GM19455 (cell line): ENCODE results near the gene TCEANC.
A peak's percentile ranks its signal among the peaks of the same experiment; 100 is the strongest.

Experiments used
- ATAC-seq: cut with Tn5 transposase; IDR thresholded peaks from one replicate; pipeline ENCODE4 v1.9.1; 2021; ENCODE audit not compliant: unreplicated experiment

TCEANC gene

GRCh38 chrX:13690836-13691235, 37.9 kb downstream of the TCEANC start:
- ATAC-seq = no peak

GRCh38 chrX:13691841-13692371, 39.0 kb downstream of the TCEANC start:
- ATAC-seq = no peak

DNA sequence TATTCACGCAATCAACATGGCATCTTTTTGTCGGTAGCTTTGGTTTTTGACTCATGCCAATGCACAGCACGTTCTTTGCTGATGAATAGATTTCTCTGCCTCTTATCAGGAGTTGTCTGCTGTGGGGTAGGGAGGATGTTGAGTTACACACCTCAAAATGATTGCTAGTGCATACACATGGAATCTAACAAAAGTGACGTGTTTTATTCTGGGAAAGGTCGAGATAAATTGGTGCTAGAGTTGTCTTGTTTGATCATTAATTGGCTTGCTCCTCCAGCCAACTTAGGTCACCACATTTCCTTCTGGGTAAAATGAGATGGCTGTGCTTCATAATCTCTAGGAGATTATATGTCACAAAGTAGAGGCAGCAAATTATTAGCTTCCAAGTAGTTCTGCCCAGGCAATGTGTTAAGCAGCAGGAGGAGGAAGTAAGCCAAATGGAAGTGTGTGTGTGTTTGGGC, 39.9 kb downstream of the TCEANC start:
- no peak for ATAC-seq

DNA sequence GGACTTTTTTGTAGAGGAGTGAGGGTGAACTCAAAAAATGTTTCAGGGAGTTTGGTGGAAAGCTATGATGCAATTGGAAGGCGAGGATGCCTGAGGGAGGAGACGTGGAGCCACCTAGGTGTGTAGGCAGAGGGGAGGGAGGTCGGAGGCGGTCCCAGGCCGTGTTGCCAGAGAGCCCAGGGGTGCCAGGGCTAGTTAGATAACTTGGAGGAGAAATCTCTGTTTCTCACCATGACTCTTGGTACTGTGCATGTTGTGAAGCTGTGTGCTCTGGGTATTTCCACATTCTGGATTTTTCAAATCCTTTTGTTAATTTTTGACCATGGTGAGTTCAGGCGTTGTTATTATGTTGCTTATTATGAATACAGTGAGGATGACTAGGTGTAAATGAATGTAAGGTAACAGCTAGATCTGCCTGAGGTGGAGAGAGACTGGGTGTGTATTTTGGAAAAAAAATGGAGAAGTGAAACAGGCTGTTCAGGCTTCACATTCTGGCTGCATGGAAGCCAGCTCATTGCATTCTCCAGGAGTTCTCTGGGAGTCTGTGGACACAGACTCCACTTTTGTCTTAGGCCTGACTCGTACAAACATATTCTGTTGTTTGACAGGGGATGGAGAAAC, 40.5 kb downstream of the TCEANC start:
- no peak for ATAC-seq

- no peak for ATAC-seq
Observed at GRCh38 chrX:13694359-13694758, 41.4 kb downstream of the TCEANC start.

DNA sequence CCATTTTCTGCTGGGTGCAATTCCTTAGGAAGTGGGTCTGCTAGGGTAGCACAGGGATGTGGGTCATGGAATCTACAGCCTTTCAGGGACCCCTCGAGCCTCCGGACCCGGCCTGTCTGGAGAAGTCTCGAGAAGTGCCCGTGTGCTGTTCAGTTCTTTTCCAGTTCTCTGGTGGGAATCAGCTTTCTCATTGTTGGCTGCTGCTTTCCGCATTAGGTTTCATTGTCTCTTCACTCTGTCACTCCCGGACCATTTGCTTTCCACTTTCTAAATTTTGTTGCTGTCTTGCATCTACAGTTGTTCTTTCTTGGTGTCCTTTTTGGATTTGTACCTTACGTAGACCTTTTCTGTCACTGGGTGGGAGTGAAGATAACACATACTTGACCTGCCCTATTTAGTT, 42.0 kb downstream of the TCEANC start:
- no peak for ATAC-seq

- ATAC-seq = no peak
Observed at GRCh38 chrX:13695601-13696115, 42.7 kb downstream of the TCEANC start.

DNA sequence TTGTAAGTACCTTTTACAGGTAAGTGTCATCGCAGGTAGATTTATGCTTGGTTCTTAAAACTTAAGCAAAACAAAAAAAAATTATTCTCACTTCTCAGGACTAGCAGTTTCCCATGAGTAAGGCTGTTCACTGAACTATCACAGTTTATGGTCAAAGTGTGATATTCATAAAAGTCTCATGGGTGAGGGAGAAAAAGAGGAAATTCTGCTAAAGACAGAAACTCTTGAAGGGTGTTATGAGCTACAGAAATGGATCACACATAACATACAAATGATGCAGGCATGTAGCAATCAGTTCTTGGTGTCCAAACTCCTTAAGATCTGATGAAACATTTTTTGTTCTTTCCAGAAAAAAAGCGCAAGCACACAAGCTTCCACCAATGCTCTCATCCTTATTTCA, 44.5 kb downstream of the TCEANC start:
- ATAC-seq = no peak

DNA sequence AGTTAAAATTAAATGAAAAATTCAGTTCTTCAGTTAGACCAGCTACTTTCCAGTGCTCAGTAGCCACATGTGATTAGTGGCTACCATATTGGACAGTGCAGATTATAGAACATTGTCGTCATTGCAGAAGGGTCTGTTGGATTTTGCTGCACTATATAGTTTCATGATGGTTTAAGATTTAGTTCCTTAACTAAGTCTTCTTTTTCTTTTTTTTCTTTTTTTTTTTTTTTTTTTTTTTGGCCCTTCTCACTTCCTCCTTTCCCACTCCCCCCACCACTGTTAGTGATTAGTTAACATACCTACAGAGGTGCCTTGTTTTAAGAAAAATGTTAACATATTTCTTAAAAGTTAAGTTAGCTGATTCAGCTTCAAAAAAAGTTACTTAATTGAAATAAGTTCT, 45.0 kb downstream of the TCEANC start:
- ATAC-seq = no peak

- no peak for ATAC-seq
Observed at GRCh38 chrX:13698432-13698831, 45.5 kb downstream of the TCEANC start.

DNA sequence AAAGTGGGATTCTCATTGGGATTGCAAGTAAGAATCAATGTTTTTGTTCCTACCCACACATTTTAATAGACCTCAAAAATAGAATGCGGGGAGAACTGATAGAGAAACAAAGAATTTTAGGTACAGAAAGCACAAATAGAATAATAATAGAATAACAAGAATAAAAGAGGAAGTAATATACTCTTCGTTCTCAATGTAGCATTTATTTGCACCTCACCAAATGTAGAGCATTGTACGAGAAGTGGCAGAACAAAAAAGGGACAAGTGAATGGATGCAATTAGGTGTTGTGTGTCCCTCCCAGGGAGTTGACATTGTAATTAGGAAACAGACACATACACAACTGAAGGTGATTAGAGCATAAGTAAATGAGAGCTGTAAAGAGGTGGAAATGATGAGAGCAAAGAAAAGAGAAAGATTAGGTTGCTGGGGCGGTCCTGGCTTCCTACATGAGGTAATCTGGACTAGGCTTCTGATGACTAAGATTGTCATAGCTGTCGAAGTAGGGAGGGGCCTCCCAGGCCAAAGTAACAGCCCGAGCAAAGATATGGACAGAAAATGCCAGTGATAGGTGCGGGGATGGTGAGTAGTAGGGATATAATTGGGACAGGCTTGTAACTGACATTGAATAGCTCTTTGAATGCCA, 46.4 kb downstream of the TCEANC start:
- ATAC-seq = peak; percentile 63

GRCh38 chrX:13700380-13700779, 47.4 kb downstream of the TCEANC start:
- ATAC-seq = no peak

DNA sequence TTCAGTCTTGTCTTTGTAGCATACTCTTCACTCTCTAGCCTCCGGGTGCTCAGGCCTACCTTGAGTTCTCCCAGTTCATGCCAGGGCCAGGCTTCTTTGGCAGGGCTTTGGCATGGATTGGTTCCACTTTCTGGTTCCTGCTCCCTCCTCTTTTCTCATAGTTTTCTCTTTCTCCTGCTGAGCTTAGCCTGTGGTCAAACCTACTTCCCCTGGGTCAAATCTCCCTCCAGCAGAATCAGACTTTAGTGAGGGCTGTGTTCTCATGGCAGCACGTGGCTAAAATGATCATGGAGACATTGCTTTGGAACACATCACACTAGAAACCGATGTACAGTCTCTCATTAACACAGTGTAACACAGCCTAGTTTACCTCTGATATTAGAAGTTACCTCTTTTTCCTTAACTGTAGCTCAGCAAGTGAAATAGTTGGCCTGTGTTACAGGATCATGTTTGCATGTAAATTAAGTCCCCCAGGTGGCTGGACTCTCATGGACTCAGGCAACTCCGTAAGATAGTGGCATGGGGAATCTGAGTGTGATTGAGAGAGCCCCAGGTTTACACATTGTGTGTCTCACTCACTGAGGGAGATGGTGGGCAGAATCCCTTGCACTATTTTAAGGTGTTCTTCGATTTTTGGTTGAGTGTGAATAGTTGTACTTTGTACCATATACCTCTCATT, 49.3 kb downstream of the TCEANC start:
- ATAC-seq = no peak

DNA sequence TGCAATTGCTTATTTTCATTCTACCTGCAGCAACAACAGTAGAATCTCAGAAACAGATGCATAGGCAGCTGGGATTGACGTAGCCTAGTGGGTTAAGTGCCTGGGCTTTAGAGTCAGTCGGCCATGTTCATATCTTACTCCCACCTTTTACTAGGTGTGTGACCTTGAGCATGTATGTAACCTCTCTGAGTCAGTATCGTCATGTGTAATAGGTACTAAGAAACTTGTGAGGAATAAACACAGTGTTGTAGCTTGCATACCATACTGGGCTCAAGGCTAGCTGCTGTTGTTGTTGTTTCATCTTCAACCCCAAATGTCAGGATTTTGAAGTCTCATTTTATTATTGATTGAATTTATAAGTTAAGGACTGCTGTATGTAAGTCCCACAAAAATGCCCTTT, 50.2 kb downstream of the TCEANC start:
- no peak for ATAC-seq

GRCh38 chrX:13703589-13703988, 50.6 kb downstream of the TCEANC start:
- ATAC-seq = no peak

- no peak for ATAC-seq
Observed at GRCh38 chrX:13711141-13711540, 58.2 kb downstream of the TCEANC start.
